Posterior vena cava (tissue), 2 donors: ENCODE results near the gene RABEP1. TPM values are rescaled to one million over a fixed set of nuclear protein-coding genes. Genes with fewer than 3 reads are reported as not detected.
"Not testable (repeated sequence)": the region's sequence is repeated elsewhere in the genome, so short reads cannot be mapped to it uniquely, and the experiment has no call there.

Experiments used
- DNase-seq: peaks from one replicate; pipeline ENCODE4 v3.0.0-alpha.2; 2020; ENCODE audit warnings: low spot score
- intact Hi-C, 2 donors: fragments of 100-400 bp; cut with DNase I; formaldehyde crosslinking; loops; one replicate each; pipeline versions ENCODE4 v1.14.1 to v1.14.2; 2022 to 2023
- long read RNA-seq, 2 donors: library from polyadenylated mRNA; unstranded; transcript quantifications; one replicate each; pipeline ENCODE4 v2.0.0, GENCODE V29; 2020 to 2021
- total RNA-seq, 2 donors: library from RNA; stranded (reverse); fragmentation: NEBNext Ultra II Directional; extraction: Animal tissue kit (Norgen Biotek cat#: 25700); gene quantifications; one replicate each; pipeline ENCODE4 v1.2.1, GENCODE V29; 2021
- donor health status: DM: yes; HTN: yes; CAD: no.
- donor health status: DM: yes; HTN: yes; CAD: no.

The RABEP1 gene, protein sequence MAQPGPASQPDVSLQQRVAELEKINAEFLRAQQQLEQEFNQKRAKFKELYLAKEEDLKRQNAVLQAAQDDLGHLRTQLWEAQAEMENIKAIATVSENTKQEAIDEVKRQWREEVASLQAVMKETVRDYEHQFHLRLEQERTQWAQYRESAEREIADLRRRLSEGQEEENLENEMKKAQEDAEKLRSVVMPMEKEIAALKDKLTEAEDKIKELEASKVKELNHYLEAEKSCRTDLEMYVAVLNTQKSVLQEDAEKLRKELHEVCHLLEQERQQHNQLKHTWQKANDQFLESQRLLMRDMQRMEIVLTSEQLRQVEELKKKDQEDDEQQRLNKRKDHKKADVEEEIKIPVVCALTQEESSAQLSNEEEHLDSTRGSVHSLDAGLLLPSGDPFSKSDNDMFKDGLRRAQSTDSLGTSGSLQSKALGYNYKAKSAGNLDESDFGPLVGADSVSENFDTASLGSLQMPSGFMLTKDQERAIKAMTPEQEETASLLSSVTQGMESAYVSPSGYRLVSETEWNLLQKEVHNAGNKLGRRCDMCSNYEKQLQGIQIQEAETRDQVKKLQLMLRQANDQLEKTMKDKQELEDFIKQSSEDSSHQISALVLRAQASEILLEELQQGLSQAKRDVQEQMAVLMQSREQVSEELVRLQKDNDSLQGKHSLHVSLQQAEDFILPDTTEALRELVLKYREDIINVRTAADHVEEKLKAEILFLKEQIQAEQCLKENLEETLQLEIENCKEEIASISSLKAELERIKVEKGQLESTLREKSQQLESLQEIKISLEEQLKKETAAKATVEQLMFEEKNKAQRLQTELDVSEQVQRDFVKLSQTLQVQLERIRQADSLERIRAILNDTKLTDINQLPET
- total RNA-seq = 10 to 100 TPM; 41.5 to 47.3 TPM
- long read RNA-seq, donor 1, full-length matches to known transcripts = 6 of 17 reads
- long read RNA-seq, donor 1, partial matches to known transcripts = 6 of 17 reads
- long read RNA-seq, donor 1, other reads (novel, unspliced or antisense) = 5 of 17 reads
- long read RNA-seq, donor 2, full-length matches to known transcripts = 3 of 51 reads
- long read RNA-seq, donor 2, partial matches to known transcripts = 42 of 51 reads
- long read RNA-seq, donor 2, other reads (novel, unspliced or antisense) = 6 of 51 reads

DNA sequence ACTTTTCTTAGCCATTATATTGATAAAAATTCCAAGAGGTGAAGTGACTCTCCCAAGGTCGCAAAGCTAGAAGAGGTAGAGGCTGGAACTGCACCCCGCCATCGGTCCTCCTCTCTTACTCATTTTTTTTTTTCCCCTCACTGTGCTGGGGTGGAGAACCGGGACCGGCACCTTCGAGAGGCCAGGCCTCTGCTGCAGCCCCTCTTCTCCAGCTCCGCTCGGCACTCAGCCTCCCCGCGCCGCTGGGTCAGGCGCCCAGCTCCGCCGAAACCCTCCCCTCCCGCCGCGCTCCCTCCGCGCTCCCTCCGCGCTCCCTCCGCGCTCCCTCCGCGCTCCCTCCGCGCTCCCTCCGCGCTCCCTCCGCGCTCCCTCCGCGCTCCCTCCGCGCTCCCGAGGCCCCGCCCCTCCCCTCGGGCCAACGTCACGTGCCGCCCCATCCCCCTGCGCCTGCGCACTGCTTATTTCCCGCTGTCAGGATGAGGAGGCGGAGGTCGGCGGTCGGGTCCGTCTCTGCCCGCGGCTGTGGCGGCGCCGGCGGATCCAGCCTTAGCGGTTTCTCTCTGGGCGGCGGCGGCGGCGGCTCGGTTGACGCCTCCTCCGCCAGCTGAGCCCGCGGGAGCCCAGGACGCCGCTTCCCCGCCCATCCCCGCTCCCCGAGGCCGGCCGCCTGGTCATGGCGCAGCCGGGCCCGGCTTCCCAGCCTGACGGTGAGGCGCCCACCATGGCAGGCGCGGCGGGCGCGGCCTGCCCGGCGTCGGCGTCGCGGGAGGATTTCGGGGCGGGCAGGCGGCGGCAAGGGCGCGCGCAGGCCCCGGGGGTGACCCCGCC lies at the start of gene RABEP1:
Gene RABEP1, plus strand, starts transcription at position 471 of the 828 bp plus-strand sequence. Its CDS starts 203 bp downstream, at position 674.
- intact Hi-C loops = no loop called here
- DNase-seq = peak; percentile 98

DNA sequence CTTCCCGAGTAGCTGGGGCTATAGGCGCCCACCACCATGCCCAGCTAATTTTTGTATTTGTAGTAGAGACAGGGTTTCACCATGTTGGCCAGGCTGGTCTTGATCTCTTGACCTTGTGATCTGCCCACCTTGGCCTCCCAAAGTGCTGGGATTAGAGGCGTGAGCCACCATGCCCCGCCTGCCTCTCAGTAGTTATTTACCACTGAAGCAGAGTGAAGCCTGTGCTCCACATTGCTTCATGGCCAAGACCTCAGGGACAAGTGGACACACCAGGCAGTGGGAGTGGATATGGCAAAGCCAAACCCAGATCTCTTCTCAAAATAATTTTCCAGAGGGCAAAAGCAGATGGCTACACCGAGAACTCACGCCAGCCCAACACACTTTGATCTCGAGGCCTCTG lies 48.6 kb upstream of the RABEP1 start:
- DNase-seq, intact Hi-C loops: not testable (repeated sequence)

DNA sequence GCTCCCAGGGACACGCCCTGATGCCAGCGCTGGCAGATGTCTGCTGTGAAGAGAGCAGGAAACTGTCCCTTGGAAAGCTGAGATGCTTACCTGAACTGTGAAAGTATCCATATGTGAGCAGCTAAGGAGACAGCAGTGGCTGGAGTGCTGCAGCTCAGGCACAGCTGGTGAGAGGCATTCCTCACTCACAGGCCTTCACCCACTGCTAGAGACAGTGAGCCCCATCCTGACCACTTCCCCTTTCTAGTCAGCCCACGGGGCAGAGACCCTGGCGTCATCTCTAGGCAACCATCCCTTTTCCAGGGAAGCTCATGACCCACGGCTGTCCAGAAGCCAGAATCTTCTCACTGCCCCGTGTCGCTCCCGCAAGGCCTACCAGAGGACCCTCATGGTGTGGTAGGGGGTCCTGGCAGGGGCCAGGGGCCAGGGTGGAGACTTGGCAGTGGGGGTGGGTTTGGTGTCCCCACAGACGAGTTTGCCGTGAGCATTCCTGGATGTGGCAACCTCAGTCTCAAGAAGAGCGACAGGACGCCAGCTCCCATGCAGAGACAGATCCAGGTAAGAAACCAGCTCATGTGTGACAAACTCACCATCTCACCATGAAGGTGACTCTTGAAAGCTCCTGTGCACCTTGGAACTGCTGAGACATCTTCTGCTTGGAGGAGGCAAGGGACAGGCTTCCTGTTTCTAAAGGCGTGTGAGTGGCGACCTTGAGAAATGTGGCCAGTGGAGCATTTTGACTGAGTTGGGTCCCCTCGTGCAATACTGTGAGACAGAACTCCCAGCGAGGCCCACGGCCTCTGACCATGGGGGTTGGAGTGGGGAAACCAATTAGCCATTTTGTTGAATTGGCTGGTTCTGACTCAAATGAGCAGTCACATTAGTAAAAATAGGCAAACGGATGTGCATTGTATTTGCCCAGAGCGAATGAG lies 47.2 kb upstream of the RABEP1 start, which contains the start of gene SCIMP:
Gene SCIMP, minus strand, starts transcription at position 216 of the 932 bp plus-strand sequence. Its CDS starts 105 bp downstream, at position 111.
- peak; percentile 84 for DNase-seq
- intact Hi-C loops = no loop called here

DNA sequence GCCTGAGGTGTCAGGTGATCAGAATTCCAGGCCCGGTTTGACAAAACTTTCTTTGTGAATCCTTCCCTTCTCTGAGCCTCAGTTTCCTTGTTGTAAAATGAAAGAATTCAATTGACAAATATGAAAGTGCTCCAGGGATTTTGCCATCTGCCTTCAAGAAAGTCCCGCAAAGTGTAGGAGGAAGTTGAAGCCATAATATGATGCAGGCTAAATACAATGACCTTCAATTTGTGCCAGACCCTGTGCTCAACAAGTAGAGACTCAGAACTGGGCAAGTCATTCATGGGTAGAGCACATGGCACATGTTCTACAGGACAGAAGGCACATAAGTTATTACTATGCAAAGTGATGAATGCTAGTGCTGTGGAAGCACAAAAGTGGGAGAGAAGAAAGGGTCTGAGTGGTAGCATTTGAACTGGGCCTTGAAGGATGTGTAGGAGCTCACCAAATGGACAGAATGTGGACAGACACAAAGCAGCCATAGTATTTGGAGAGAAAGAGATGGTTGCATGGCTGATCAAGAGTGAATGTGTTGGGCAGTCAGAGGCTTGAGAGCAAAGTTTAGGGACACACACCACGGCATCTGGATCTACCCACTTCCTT lies 45.0 kb upstream of the RABEP1 start:
- no peak for DNase-seq
- intact Hi-C loops = no loop called here

DNA sequence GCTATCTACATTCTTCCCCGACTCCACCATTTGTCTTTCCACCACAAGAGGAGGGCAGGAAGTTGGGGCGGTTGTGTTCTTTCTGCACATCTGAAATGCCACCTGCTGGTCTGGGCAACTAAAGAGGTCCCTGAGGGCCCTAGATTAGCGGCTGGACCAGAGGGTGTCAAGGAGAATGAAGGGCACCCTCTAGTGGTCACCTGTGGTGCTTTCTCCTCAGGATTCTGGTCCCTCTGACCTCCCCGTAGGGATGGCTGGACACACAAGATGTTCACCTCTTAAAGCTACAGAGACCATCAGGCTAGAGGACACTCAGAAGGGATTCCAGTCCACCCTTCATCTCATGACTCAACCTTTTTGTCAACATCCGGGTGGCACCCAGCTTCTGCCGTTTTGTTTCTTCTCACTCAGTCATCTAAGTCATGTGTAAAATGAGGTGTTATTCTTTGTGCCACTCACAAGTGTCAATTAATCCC lies 44.5 kb upstream of the RABEP1 start:
- intact Hi-C loops = no loop called here
- peak; percentile 76 for DNase-seq

DNA sequence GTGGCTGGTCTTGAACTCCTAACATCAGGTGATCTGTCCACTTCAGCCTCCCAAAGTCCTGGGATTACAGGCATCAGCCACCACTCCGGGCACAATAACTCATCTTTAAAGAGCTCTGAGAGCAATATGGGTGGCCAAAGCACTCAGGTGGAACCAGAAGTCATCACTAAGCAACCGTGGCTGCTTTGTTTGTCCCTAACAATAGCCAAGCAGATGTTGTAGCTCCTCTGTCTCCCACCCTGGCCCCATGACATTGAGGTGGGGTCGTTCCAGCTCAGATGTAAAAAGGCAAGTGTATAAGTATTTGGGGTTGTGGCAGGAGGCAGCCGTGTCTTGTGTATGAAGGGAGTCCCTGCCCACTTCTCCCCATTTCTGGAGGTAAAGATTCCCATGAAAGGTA lies 43.8 kb upstream of the RABEP1 start:
- peak; percentile 52 for DNase-seq
- intact Hi-C loops = no loop called here

DNA sequence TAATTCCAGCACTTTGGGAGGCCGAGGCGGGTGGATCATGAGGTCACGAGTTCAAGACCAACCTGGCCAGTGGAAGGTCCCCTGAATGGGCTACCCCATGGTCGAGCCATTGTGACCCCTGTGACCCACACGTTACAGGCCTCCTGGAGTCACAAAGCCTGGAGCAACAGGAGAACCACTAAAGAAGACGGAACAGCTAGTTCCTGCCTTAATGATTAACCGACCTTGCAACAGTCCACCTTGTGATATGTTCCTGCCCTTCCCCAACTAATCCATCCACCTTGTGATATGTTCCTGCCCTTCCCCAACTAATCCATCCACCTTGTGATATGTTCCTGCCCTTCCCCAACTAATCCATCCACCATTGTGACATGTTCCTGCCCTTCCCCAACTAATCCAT lies 42.3 kb upstream of the RABEP1 start:
- peak; percentile 32 for DNase-seq
- intact Hi-C loops = not testable (repeated sequence)

DNA sequence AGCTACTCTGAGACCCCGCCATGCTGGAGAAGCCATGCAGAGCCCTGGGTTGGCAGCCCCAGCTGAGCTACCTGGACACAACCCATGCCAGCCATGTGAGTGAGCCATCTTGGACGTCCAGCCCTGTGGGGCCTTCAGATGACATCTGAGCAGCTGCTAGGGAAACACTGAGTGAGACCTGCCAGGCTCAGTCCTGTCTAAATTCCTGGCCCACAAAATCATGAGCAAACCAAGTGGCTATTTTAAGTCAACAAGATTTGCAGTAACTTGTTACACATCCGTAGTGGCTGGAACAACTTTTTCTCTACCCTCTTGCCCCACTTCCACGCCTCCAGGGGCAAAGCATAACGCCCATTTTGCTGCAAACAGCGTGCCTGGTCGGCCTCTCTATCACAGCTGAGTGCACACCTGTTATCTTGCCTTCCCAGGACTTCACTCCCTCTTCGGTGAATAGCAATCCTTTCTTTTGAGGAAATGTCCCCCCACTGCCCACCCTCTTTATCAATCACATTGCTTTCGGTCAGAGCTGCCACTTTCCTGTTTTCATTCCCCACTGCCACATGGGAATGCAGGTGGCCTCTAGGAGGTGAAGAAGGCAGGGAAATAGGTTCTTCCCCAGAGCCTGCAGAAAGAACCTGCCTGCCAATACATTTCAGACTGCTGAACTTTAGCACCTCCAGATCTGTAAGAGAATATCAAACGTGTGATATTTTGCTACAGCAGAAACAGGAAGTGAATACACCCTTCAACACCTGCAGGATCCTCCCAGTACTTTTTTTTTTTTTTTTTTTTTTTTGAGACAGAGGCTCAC lies 40.0 kb upstream of the RABEP1 start:
- peak; percentile 49 for DNase-seq
- intact Hi-C loops = no loop called here

DNA sequence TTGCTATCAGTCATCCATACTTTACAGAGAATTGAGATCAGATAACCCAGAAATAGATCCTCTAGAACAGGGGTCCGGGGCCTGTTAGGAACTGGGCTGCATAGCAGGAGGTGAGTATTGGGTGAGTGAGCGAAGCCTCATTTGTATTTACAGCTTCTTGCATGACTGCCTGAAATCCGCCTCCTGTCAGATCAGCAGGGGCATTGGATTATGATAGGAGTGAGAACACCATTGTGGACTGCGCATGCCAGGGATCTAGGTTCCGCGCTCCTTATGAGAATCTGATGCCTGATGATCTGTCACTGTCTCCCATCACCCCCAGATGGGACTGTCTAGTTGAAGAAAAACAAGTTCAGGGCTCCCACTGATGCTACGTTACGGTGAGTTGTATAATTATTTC lies 34.5 kb upstream of the RABEP1 start:
- peak; percentile 3 for DNase-seq
- intact Hi-C loops = no loop called here

DNA sequence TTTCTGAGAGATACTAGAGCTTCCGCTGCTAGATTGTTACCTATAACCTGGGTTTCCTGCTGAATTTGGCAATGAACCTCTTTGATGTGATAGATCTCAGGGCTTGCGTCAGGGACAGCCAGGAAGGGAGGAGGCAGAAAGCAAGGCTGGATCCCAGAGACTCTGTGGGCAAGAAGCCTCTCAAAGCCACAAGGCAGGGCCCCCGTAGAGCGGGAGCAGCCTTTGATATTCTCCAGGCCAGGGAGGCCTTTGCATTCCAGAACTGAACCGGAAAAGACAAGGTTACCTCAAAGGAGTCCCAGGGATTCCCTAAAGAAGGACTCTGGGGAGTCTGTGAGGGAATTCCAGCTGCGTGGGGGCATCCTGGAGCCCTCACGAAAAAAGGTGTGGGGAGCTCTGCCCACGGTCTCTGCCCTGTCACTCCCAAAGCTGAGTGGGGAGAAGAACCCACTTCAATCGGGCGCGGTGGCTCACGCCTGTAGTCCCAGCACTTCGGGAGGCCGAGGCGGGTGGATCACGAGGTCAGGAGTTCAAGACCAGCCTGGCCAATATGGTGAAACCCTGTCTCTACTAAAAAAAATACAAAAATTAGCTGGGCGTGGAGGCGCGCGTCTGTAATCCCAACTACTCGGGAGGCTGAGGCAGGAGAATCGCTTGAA lies 33.1 kb upstream of the RABEP1 start:
- intact Hi-C loops = no loop called here
- peak; percentile 36 for DNase-seq

DNA sequence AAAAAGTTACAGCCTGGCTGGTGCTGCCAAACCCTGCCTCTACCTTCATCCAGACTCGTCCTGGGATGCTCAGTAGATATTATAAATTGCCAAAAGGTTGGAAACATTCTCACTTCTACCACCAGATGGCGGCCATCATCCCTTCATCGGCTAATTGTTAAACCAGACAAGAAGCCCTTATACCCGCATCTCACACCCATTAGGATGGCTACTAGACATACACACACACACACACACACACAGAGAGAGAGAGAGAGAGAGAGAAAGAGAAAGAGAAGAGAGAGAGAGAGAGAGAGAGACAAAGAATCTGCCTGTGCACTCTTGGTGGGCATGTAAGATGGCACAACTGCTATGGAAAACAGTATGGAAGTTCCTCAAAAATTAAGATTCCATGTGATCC lies 32.5 kb upstream of the RABEP1 start:
- peak; percentile 78 for DNase-seq
- intact Hi-C loops = no loop called here

DNA sequence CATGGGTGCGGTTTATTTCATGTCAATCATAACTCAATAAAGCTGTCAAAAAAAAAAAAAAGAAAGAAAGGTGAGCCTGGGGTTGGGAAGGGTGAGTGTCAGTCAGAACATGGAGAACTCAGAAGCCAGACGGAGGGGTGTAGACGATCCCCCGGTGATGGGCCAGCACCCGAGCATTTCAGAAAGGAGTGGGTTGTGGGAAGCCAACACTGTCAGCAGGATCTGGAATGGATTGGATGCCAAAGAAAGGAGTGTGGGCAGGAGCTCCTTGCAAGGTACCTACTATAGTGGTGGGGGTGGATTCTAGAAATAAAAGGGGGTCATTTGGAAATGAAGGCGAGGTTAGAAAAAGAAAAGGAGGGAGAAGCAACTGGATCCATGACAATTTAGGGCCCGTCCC lies 27.7 kb upstream of the RABEP1 start:
- intact Hi-C loops = no loop called here
- DNase-seq = peak; percentile 59

DNA sequence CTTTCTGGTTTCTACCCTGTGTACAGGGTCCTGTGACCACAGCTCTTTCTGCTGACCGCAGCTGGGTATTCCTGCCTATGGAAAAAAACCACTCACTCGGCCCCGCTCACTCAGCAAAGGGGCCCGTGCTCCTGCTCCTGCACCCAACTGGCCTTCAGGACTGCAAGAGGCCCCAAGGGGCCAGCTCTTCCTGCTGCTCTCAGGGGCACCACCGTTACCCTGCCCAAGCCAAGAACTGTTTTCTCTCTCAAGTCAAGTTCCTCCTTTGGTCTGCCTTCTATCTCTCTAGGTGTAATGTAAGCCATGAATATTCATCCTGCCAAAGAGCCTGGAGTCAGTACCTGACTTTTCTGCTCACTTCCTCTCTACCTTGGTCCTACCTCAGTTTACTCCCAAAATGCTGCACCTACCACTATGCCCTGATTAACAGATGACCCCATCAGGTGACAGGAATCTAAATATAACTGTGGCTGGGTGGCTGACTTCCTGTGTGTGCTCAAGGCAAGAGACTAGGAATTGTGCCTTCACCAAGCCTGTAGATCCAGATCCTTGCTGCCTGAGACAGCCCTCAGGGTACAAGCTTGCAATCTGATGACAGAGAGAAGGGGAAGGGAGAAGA lies 27.1 kb upstream of the RABEP1 start:
- intact Hi-C loops = no loop called here
- peak; percentile 77 for DNase-seq

DNA sequence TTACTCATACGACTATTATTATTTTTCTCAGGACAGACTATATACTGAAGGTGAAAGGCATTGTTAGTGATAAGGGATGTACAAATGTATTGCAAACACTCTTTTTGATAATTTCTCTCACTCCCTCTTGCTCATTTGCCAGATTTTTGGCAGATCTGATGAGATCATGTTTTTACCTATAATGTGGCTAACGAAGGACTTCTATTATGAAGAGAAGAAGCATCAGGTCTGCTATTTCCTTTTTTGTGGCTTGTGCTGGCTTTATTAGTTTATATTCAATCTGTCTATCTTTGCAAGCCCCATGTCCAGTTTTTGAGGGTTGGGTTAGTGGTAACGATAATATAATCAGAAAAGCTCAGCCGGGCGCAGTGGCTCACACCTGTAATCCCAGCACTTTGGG lies 25.0 kb upstream of the RABEP1 start:
- intact Hi-C loops = no loop called here

DNA sequence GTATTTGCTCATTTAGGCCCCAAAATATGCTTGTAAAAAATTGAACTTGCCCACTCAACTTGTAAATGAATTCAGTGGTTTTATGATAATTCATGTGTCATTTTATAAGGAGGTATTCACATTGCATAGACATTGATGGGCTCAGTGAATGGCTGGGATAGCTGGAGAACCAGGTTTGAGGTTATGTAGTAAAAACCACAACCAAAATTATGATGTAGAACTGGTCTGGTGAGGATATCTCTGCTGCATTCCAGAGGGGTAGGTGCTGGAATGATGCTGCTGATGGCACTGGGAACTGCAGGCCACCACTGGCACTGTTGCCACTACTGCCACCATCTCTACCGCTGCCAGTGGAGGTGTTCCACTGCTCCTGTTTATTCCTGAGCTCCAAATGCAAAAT lies 21.5 kb upstream of the RABEP1 start:
- intact Hi-C loops = no loop called here
- no peak for DNase-seq

More for the DNA sequence above, 25.0 kb upstream of the RABEP1 start:
- DNase-seq = peak; percentile 13
